NB4 (cell line): ENCODE measurements around the gene PCGF3.

Experiments
- DNase-seq: peaks from one replicate; pipeline ENCODE4 v3.0.0; 2010; ENCODE audit warnings: low read depth
- H3K4me3 ChIP-seq: one replicate; pipeline ENCODE4 v1.5.1; 2011; ENCODE audit warnings: mild to moderate bottlenecking, low read depth, low read length, moderate library complexity
- MYC ChIP-seq: IDR thresholded peaks from 2 replicates; pipeline ENCODE4 v1.6.1; 2011; ENCODE audit warnings: low read depth, low read length
- POLR2A ChIP-seq: IDR thresholded peaks from 2 replicates; pipeline ENCODE4 v1.6.1; 2011; ENCODE audit warnings: mild to moderate bottlenecking; ENCODE audit not compliant: insufficient read length; ENCODE audit errors: extremely low read depth
- TF ChIP-seq, protein P1 (sequence below): IDR thresholded peaks from one replicate; pipeline ENCODE4 v1.5.1; 2012; ENCODE audit warnings: low read depth, low read length
- TF ChIP-seq, protein P2 (sequence below): IDR thresholded peaks from 2 replicates; pipeline ENCODE4 v1.6.1; 2011; ENCODE audit warnings: low read depth, low read length

PCGF3 gene

DNA sequence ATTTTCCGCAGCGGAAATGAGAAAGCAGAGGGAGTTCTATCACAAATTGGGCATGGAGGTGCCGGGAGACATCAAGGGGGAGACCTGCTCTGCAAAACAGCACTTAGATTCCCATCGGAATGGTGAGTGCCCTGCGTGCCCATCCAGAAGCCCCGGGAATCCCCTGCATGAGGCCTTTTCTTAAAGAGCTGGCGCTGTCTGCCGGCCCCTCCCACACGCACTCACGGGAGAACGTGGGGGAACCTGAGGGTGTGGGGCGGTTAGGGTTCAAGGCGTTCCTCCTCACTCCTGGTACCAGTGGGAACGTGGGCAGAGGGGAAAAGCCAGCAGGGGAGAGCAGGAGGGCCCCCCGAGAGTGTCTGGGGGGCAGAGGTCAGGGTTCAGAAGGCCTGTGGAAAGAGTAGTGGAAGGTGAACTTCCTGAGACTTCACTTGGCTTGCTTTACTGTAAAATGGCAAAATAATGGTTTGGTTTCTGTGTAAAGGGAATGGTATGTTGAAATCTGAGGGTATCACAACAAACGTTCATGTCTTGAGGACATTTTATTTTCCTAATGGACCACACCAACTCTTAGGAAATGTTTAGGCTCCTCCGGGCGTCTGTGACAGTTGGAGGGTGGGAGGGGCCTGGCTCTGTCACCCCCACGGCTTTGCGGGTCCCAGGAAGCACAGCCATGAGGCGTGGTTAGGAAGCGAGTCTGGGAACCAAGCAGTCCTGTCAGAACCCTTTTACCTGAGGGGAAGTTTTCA, 38.0 kb downstream of the PCGF3 start:
- peak; percentile 69 for DNase-seq
- no peak overlapping the region for H3K4me3 ChIP-seq
- TF ChIP-seq, protein P1, sequence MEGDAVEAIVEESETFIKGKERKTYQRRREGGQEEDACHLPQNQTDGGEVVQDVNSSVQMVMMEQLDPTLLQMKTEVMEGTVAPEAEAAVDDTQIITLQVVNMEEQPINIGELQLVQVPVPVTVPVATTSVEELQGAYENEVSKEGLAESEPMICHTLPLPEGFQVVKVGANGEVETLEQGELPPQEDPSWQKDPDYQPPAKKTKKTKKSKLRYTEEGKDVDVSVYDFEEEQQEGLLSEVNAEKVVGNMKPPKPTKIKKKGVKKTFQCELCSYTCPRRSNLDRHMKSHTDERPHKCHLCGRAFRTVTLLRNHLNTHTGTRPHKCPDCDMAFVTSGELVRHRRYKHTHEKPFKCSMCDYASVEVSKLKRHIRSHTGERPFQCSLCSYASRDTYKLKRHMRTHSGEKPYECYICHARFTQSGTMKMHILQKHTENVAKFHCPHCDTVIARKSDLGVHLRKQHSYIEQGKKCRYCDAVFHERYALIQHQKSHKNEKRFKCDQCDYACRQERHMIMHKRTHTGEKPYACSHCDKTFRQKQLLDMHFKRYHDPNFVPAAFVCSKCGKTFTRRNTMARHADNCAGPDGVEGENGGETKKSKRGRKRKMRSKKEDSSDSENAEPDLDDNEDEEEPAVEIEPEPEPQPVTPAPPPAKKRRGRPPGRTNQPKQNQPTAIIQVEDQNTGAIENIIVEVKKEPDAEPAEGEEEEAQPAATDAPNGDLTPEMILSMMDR = no peak
- TF ChIP-seq MYC (no peak), POLR2A (no peak)
- TF ChIP-seq, protein P2, sequence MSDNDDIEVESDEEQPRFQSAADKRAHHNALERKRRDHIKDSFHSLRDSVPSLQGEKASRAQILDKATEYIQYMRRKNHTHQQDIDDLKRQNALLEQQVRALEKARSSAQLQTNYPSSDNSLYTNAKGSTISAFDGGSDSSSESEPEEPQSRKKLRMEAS = no peak

DNA sequence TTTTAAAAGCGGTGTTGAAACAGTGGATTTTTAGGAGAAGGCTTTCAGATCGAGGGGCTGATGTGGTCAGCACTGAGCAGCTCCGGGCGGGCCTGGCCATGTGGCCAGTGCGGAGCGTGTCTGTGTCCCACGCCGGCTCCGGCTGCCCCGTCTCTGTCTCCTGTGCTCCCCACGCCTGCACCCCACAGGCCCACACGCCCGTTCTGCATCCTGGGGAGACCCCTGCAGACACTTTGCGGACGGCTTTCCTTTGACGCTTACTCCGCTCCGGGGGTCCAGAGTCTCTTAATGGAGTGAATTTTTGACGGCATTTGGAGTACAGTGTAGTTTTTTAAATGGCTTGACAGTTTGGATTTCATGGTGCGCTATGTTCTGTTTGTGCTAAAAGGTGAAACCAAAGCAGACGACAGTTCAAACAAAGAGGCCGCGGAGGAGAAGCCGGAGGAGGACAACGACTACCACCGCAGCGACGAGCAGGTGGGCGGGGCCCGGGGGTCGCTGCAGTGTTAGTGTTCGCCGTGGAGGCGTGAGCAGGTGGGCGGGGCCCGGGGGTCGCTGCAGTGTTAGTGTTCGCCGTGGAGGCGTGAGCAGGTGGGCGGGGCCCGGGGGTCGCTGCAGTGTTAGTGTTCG, 38.7 kb downstream of the PCGF3 start:
- no peak overlapping the region for H3K4me3 ChIP-seq
- DNase-seq = no peak
- no peak for TF ChIP-seq POLR2A
- no peak for TF ChIP-seq MYC
- TF ChIP-seq, protein P2 = no peak
- TF ChIP-seq, protein P1 = no peak

DNA sequence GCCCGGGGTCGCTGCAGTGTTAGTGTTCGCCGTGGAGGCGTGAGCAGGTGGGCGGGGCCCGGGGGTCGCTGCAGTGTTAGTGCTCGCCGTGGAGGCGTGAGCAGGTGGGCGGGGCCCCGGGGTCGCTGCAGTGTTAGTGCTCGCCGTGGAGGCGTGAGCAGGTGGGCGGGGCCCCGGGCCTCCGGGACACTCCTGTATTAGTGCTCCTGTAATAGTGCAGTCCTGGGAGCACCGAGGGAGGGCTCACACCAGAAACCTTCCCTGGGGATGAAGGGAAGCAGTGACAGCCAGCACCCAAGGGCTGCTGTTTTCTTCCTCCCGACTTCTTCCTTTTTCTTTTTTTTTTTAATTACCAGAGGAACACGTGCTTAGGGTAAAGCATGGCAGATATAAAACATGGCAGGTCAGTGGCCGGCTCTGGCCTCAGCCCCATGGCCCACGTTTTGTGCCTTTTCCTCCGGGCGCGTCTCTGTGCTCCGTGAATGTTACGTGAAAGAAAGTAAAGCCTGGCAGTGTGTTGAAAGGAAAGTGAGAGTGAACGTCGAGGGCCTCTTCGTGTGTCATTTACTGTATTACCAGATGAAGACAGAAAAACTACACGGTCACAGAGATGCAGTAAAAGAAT, 42.0 kb downstream of the PCGF3 start:
- H3K4me3 ChIP-seq = no peak overlapping the region
- TF ChIP-seq MYC (no peak), POLR2A (no peak)
- TF ChIP-seq, protein P2 = no peak
- TF ChIP-seq, protein P1 = no peak
- no peak for DNase-seq

DNA sequence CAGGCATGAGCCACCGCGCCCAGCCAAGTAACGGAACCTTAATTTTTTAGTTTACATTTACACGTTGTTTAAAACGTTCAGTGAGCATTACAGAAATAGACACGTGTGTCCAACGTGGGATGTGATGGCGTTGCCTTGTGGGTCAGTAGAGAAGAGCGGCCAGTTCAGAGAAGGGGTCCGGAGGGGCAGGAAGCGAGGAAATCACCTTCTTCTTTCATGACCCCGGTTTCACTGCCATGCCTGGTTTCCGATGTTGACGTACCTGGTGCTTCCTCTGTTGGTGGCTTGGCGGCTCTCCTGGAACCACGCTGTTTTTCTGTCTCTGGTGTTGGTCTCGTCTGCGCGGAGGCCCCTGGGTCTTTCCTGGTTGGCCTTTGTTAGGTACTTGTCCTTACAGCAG, 42.8 kb downstream of the PCGF3 start:
- no peak for DNase-seq
- no peak overlapping the region for H3K4me3 ChIP-seq
- TF ChIP-seq, protein P1 = no peak
- TF ChIP-seq MYC = no peak
- TF ChIP-seq POLR2A = no peak
- TF ChIP-seq, protein P2 = no peak

DNA sequence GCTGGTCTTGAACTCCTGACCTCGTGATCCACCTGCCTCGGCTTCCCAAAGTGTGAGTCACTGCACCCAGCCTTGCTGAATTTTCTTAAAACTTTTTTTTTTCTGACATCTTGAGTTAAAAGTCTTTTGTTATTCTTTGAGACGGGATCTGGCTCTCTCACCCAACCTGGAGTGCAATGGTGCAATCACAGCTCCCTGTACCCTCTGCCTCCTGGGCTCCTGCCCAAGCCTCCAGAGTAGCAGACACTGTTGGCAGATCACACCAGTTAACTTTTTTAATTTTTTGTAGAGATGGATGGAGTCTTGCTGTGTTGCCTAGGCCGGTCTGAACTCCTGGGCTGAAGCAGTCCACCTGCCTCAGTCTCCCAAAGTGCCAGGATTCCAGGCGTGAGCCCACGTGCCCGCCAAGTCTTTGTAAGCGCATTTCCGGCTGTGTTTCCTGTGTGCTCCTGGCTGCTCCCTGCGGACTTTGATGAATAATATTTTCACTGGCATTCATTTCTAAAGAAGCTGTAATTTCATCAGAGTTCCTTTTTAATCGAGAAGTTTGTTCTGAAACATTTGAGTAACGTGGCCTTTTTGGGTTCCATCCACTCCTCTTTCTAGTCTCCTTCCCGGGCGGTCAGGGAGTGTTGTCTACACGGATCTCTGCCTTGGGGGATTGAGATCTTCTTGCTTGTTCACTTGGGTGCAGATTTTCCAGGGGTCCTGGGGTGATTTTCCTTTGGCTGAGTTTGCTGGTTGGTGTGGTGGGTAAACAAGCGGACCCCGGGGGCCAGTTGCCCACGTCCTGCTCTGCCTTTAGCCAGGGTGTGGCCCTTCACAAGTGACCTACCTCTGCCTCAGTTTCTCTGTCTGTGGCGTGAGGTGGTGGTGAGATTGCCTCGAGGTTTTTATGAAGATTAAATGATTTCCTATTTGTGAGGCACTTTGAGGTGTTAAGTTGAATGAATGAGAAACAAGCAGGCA, 44.4 kb downstream of the PCGF3 start:
- TF ChIP-seq POLR2A (no peak), MYC (no peak)
- TF ChIP-seq, protein P2 = no peak
- TF ChIP-seq, protein P1 = no peak
- DNase-seq = no peak
- H3K4me3 ChIP-seq = no peak overlapping the region
